ENCODE measurements around the gene CMTR1. TPM values are rescaled to one million over a fixed set of nuclear protein-coding genes. Genes with fewer than 3 reads are reported as not detected.

Gene CMTR1
- total RNA-seq, 1 donor: 30.7 TPM

- no peak for TF ChIP-seq CTCF (IDR thresholded peaks at IDR 0.05; ENCODE audit: insufficient read depth, low read length)
- no peak overlapping the region for H3K4me3 ChIP-seq (ENCODE audit: low read depth, low read length)
- DNase-seq (ENCODE audit: low read depth): no peak
These were observed 71.0 kb downstream of the CMTR1 start for GRCh38 chr6:37504024-37504423.

- no peak overlapping the region for H3K4me3 ChIP-seq (ENCODE audit: low read depth, low read length)
- no peak for DNase-seq (ENCODE audit: low read depth)
- no peak for TF ChIP-seq CTCF (IDR thresholded peaks at IDR 0.05; ENCODE audit: insufficient read depth, low read length)
These were observed 73.5 kb downstream of the CMTR1 start for GRCh38 chr6:37506479-37506878.

- H3K4me3 ChIP-seq (ENCODE audit: low read depth, low read length): no peak overlapping the region
- DNase-seq (ENCODE audit: low read depth): no peak
- no peak for TF ChIP-seq CTCF (IDR thresholded peaks at IDR 0.05; ENCODE audit: insufficient read depth, low read length)
These were observed 74.1 kb downstream of the CMTR1 start for GRCh38 chr6:37507077-37507476.

- no peak for TF ChIP-seq CTCF (IDR thresholded peaks at IDR 0.05; ENCODE audit: insufficient read depth, low read length)
- H3K4me3 ChIP-seq (ENCODE audit: low read depth, low read length): no peak overlapping the region
- DNase-seq (ENCODE audit: low read depth): no peak
These were observed 74.8 kb downstream of the CMTR1 start for GRCh38 chr6:37507690-37508421.

GRCh38 chr6:37511201-37511600, 78.2 kb downstream of the CMTR1 start:
- DNase-seq (ENCODE audit: low read depth): no peak
- TF ChIP-seq CTCF (IDR thresholded peaks at IDR 0.05; ENCODE audit: insufficient read depth, low read length): no peak
- no peak overlapping the region for H3K4me3 ChIP-seq (ENCODE audit: low read depth, low read length)

- no peak for DNase-seq (ENCODE audit: low read depth)
- H3K4me3 ChIP-seq (ENCODE audit: low read depth, low read length): no peak overlapping the region
- TF ChIP-seq CTCF (IDR thresholded peaks at IDR 0.05; ENCODE audit: insufficient read depth, low read length): no peak
These were observed 78.9 kb downstream of the CMTR1 start for GRCh38 chr6:37511910-37512399.
